ENCODE data around the gene HEG1.

The HEG1 gene

GRCh38 chr3:125039131-125040100 is 16.4 kb downstream of the HEG1 start:
- Histone ChIP-seq H3K4me3 (ENCODE audit: low read depth, low read length) (no peak overlapping the region), H3K79me2 (no peaks in the 10 kb centered on the region), H3K27me3 (ENCODE audit: control insufficient read depth, insufficient read depth, low read length) (no peaks in the 10 kb centered on the region), H3K4me2 (ENCODE audit: low read length) (no peak overlapping the region), H3K9me3 (ENCODE audit: control insufficient read depth, low read length) (no peaks in the 10 kb centered on the region), H2AFZ (no peak overlapping the region), H3K9ac (no peak overlapping the region), H3K4me1 (no peaks in the 10 kb centered on the region), H3K27ac (peak overlapping the region; percentile 36), H3K36me3 (ENCODE audit: control insufficient read depth, insufficient read depth, low read length) (no peaks in the 10 kb centered on the region)
- no peak for TF ChIP-seq CTCF (IDR thresholded peaks at IDR 0.05)

GRCh38 chr3:125037498-125038150 is 18.2 kb downstream of the HEG1 start:
- Histone ChIP-seq H2AFZ (no peak overlapping the region), H3K4me2 (ENCODE audit: low read length) (no peak overlapping the region), H3K27me3 (ENCODE audit: control insufficient read depth, insufficient read depth, low read length) (no peaks in the 10 kb centered on the region), H3K36me3 (ENCODE audit: control insufficient read depth, insufficient read depth, low read length) (no peaks in the 10 kb centered on the region), H3K9me3 (ENCODE audit: control insufficient read depth, low read length) (no peaks in the 10 kb centered on the region), H3K79me2 (no peaks in the 10 kb centered on the region), H3K9ac (no peak overlapping the region), H3K4me3 (ENCODE audit: low read depth, low read length) (no peak overlapping the region), H3K27ac (no peak overlapping the region), H3K4me1 (no peaks in the 10 kb centered on the region)
- TF ChIP-seq CTCF (IDR thresholded peaks at IDR 0.05), result no peak

- no peaks in the 10 kb centered on the region for H3K79me2 ChIP-seq
- no peak overlapping the region for H3K4me3 ChIP-seq (ENCODE audit: low read depth, low read length)
- H3K4me1 ChIP-seq, result no peaks in the 10 kb centered on the region
- H3K27me3 ChIP-seq (ENCODE audit: control insufficient read depth, insufficient read depth, low read length), result no peaks in the 10 kb centered on the region
- H3K27ac ChIP-seq, result no peak overlapping the region
- H3K4me2 ChIP-seq (ENCODE audit: low read length), result no peak overlapping the region
- H3K36me3 ChIP-seq (ENCODE audit: control insufficient read depth, insufficient read depth, low read length), result no peaks in the 10 kb centered on the region
- no peak overlapping the region for H3K9ac ChIP-seq
- no peak for TF ChIP-seq CTCF (IDR thresholded peaks at IDR 0.05)
- no peaks in the 10 kb centered on the region for H3K9me3 ChIP-seq (ENCODE audit: control insufficient read depth, low read length)
- no peak overlapping the region for H2AFZ ChIP-seq
Measured at GRCh38 chr3:125035217-125035616, 20.6 kb downstream of the HEG1 start.

- no peak overlapping the region for H3K27ac ChIP-seq
- H2AFZ ChIP-seq, result no peak overlapping the region
- TF ChIP-seq CTCF (IDR thresholded peaks at IDR 0.05), result no peak
- H3K4me2 ChIP-seq (ENCODE audit: low read length), result no peak overlapping the region
- H3K9me3 ChIP-seq (ENCODE audit: control insufficient read depth, low read length), result no peaks in the 10 kb centered on the region
- no peak overlapping the region for H3K9ac ChIP-seq
- no peaks in the 10 kb centered on the region for H3K36me3 ChIP-seq (ENCODE audit: control insufficient read depth, insufficient read depth, low read length)
- no peaks in the 10 kb centered on the region for H3K4me1 ChIP-seq
- no peaks in the 10 kb centered on the region for H3K79me2 ChIP-seq
- H3K27me3 ChIP-seq (ENCODE audit: control insufficient read depth, insufficient read depth, low read length), result no peaks in the 10 kb centered on the region
- H3K4me3 ChIP-seq (ENCODE audit: low read depth, low read length), result no peak overlapping the region
Measured at GRCh38 chr3:125033616-125034015, 22.2 kb downstream of the HEG1 start.

Measured in parathyroid adenoma (tissue), 2 donors.